A549 (cell line): ENCODE results near the gene COL12A1.

Source experiments
- CHD2 ChIP-seq: fragments of 150-350 bp; IDR thresholded peaks from 2 replicates; pipeline ENCODE4 v1.6.1; 2014; ENCODE audit warnings: low read length; ENCODE audit not compliant: partially characterized antibody
- CTCF ChIP-seq: fragments of >200 bp; sonication (Bioruptor Twin); formaldehyde crosslinking; IDR thresholded peaks from 3 replicates; pipeline ENCODE4 v1.5.1; 2016
- HEYL ChIP-seq: fragments of 250-450 bp; sonication (Bioruptor Pico); IDR thresholded peaks from 2 replicates; pipeline ENCODE4 v1.8.0; 2021; ENCODE audit warnings: mild to moderate bottlenecking, moderate library complexity
- MAX ChIP-seq: IDR thresholded peaks from 2 replicates; pipeline ENCODE4 v1.6.1; 2012
- MYC ChIP-seq: IDR thresholded peaks from 2 replicates; pipeline ENCODE4 v1.6.1; 2012; ENCODE audit warnings: mild to moderate bottlenecking, inconsistent platforms, low read length, improper control_type of control experiment, borderline replicate concordance
- POLR2A ChIP-seq: IDR thresholded peaks from 2 replicates; pipeline ENCODE4 v1.6.1; 2012; ENCODE audit warnings: mild to moderate bottlenecking, low read length
- RFX5 ChIP-seq: fragments of 450-650 bp; IDR thresholded peaks from 2 replicates; pipeline ENCODE4 v1.7.1; 2014; ENCODE audit warnings: antibody characterized with exemption, mild to moderate bottlenecking, moderate library complexity
- ZFP36 ChIP-seq: fragments of 450-650 bp; IDR thresholded peaks from 2 replicates; pipeline ENCODE4 v1.6.1; 2014; ENCODE audit warnings: borderline replicate concordance; ENCODE audit not compliant: partially characterized antibody

- TF ChIP-seq MYC (no peak), CTCF (no peak), POLR2A (no peak), MAX (no peak), RFX5 (no peak), HEYL (CRISPR knock-in tag) (no peak), CHD2 (no peak), ZFP36 (no peak)
Measured at GRCh38 chr6:75091467-75092190, 114.2 kb downstream of the COL12A1 start.
